ENCODE results near the gene SLC22A3.
"Not testable (repeated sequence)": the region's sequence is repeated elsewhere in the genome, so short reads cannot be mapped to it uniquely, and the experiment has no call there.

The SLC22A3 gene

DNA sequence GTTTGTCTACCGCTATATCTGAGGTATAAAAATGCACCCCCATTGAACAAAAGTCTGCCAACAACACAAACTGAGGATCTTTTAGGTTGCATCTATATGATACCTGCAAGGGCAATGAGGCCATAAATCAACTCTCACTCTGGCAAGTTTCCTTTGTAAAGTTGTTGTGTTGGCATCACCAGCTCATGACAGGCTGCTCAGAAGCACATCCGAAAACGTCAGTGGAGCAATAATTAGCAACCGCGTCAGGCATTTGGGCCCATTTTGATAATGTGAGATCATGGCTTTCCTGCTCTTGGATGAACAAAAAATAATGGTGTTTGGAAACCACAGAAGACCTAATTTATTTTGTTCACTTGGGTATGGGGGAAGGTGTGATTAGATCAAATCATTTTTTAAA, 12.0 kb upstream of the SLC22A3 start:
- no peak for DNase-seq

DNA sequence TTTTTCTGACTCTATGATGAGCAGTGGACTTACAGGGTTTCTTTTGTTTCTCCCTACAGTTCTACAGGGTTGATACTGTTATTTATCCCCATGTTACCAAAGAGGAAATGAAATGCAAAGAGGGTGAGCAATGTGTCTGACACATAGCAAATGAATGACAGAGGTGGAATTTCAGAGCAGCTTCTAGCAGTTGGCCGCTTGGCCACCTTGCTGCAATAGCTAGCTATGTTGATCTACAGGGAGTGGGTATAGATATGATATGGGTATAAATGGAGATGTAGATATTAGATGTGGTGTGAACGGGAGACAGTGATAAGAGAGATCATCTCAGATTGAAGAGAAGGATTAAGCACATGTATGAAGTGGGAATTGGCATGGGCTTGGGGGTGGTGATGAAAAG, 10.9 kb upstream of the SLC22A3 start:
- DNase-seq, result no peak

DNA sequence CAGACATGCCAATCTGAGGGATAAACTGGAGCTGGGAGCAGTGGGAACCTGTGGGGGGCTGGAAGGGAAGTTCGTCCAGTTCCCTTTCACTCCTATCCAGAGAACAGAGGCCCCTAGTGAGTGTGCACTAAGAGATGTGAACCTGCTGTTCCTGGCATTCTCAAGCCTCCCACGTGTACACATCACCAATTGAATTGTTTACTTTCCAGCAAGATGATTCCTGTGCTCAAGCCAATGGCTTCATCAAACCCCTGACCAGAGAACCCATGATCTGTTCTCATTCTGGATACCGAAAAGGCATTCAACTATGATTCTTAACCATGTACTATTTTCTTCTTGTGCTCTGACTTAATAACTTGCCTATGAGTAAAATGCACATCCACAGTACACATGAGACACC, 10.2 kb upstream of the SLC22A3 start:
- no peak for DNase-seq

DNA sequence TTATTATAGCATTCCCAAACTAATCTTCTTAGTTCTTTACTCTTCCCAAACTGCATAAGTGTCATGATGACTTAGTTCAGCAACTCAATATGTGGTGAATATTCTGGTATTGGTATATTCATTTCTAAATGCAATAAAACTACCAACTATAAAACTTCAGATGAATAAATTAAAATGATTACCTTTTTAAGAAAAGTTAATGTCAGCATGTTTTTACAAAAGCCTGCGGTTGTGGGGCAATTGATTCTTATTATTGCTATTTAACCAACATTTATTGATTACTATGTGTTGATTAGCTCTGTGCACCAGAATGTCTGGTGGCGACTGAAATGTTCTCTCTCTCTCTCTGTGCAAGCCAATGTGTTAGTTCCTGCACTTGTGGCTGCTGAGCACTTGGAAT, 5.0 kb upstream of the SLC22A3 start:
- DNase-seq, result no peak

DNA sequence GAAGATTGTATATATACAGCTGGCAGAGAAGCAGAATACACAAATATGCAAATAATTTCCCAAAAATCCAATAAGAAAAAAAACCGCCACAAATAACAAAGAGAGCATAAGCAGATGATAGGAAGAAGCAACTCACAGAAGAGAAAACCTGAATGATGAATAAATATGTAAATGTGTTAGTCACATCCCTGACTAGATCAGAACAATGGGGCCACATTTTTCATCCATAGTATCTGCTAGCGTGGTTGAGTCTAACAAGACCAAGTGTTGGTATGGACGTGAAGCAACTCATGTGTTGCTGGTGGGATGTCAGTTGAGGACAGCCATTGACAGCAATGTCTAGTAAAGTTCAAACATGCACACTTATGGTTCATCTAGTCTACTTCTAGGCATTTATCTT, 3.9 kb upstream of the SLC22A3 start:
- no peak for DNase-seq

- DNase-seq, result no peak
Observed at GRCh38 chr6:160347259-160348222, 637 bp upstream of the SLC22A3 start.

DNA sequence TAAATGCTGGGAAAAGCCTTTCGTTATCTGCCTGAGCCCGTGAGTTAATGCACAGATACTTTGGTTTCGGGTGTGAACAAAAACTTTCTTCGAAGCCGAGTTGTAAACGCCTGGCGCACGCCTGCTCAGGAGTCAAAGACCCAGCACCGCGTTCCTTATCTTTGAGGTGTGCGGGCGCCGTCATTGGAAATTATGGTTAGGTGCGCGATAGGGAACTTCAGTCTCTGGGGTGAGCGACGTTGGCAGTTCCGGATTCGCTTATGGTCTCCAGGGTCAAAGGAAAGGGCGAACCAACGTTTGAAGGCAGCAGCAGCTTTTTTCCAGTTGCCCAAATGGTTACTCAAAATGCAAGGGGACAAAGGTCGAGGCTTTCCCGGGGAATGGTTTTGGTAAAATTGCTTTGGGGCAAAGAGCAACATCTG, 853 bp downstream of the SLC22A3 start:
- no peak for DNase-seq

DNA sequence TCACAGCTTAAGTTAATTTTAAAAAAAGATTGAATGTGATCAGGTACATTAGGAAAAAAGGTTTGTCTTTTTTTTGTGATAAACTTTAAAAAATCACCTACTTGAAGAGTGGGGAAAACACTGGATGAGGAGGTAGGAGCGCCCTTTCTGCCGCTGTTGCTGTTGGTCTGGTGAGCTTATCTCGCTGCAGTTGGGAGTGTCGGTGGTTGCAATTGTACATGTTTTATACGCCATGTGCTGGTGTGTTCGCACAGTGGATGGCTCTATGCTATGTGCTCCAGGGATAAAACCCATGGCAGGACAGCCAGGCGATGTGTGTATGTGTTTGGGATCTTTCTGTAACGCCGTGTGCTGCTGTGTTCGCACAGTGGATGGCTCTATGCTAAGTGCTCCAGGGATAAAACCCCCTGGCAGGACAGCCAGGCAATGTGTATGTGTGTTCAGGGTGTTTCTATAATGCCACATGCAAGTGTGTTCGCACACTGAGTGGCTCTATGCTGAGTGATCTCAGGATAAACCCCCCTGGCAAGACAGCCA, 1.7 kb downstream of the SLC22A3 start:
- DNase-seq, result no peak

DNA sequence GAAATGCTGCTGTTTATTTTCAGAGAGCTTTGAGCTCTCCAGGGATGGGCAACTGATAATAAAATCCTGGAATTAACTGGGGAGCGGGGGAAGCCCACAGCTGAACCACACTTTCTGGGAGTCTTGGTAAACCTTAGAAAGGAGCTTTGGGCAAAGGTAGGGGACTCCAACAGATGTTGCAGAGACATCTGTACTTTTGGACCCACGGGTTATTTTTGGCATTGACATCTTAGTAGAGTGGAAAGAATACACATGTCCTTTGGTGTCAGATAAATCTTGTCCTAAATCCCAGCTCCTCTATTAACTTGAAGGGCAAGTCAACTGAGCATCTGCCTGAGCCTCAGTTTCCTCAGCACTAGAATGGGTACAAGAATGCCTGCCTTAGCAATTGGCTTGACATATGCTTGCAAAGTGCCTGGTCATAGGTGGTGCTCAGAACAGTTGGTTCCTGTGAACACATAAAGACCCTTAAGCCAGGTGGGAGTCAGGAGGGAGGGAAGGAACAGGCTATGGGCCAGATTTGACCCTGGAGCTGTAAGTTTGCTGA, 5.8 kb downstream of the SLC22A3 start:
- DNase-seq, result no peak

DNA sequence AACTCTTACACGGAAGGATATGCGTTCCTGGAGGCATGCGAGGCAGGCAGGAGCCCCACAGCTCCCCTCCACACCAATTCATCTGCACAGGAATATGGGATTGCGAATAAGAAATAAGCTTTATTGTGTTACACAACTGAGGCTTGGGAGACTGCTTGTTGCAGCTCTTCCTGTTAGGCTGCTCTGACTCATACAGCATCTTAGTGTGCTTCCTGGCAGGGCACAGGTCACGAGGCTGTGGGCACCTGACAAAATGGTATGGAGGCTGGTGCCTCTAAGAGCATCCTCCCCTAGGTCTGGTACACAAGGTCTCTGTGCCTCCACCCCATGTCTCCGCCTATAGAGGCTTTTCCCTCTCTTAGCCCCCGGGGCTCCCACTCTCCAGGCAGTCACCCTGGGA, 6.8 kb downstream of the SLC22A3 start:
- DNase-seq, result no peak

- no peak for DNase-seq
Observed at GRCh38 chr6:160356074-160356744, 8.0 kb downstream of the SLC22A3 start.

GRCh38 chr6:160357088-160357487, 8.9 kb downstream of the SLC22A3 start:
- no peak for DNase-seq

DNA sequence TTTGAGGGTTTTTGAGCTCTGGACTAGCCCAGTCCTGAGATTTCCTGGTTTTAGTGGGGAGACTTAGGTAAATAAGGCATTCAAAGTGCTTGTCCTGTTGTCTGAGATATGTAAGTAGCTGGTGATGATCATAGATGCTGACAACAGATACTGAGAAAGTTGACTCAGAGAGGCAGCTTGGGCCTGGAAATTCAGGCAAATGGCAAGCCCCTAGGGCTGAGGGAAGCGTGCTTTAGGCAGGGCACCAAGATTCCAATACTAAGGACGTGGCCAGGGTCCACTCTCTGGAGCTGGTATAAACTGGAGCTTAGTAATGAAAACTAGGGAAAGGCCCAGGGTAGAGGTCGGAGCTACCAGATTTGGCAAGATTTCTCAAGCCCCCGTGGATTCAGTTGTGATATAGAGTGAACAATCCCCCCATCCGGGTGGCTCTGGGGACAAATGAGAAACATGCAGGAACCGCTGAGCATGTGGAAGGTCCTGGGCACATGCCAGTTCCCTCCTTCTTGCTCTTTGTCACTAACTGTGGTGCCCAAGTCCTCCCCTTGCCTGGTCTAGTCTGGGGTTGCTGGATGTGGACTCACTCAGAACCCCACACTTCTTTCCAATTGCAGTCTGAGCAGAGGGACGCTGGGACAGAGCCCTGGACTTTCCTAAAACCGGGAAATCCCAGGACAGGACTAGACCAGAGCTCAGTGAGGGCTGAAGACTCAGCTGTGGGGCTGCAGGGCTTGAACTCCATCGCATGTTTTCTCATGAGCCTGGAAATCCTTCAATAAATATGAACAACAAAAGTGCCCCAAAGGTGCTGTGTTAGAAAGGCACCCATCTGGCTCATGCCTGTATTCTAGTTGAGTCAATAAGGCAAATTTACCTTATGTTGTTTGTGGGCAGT, 10.3 kb downstream of the SLC22A3 start:
- DNase-seq, result no peak

DNA sequence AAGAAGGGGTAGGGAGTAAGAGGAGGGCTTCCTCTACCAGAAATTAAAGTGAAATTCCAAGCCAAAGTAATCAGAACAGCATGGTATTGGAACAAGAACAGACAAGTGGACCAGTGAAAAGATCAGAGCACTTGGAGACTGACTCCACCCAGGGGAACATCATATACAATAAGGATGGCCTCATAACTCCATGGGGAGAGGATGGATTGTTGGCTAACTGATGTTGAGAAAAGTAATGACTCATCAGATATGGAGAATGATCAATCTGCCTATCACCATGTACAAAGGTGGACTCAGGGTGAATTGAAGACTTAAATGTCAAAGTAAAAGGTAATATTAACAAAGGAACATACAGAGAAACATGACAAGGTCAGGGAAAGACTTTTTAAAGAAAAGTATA, 12.8 kb downstream of the SLC22A3 start:
- DNase-seq, result no peak

DNA sequence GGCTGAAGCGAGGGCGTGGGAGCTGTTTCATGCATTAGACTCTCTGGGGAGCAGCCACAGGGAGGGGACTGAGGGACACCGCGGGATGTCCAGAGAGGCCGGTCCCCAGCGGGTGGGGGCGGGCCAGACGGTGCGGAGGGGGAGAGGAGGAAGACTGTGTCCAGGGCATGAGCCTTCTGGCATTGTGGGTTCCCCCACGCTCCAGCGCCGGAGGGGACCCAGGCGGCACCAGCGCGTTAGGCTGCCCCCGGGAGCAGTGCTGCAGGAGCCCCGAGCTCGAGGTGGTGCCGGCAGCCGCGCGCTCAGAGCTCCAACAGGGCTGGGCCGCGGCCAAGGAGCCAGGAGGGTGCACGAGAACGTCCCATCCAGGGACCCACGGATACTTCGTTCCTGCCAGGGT, 14.4 kb downstream of the SLC22A3 start:
- DNase-seq, result no peak

DNA sequence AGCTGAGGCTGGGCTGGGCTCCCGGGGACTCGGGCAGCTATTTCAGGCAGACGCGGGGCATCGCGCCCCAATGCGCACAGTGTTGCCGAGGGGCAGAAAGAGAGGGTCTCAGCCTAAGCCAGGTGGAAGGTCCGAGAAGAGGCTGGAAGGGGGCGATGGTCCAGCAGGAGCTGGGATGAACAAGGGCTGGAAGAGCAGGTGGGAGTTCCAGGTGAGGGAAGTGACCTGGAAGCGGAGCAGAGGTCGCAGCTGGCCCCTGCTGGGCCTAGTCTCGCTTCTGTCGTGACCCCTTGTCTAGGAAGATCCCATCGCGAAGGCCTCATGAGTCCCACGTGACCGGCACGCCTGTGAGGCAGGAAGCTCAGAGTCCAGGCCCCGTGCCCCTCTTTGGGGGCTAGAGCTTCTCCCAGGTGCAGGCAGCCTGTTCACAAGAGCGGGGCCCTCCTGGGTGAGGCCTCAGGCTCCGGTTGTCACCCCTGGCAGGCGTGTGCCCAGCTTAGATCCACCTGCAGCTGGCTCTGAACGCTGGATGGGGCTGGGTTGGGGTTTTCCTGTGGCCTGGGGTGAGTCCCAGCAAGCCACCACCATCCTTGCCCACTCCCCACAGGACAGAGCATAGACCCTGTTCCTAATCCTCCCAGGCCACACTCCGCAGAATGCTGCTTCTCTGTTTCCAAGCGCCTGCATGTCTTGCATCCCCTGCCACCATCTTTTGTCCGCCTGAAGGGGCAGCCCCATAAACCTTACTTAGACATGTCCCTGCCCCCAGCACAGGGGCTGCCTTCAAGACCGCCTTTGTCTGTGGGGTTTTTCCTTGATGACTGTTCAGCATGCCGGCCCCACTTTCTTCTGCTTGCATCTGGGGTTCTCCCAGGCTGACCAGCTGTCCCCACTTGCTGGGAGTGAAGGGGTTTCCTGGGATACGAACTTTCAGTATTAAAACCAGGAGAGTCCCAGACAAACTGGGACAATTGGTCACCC, 15.1 kb downstream of the SLC22A3 start:
- no peak for DNase-seq

GRCh38 chr6:160365117-160365516, 16.9 kb downstream of the SLC22A3 start:
- DNase-seq, result no peak

- no peak for DNase-seq
Observed at GRCh38 chr6:160367798-160368547, 19.8 kb downstream of the SLC22A3 start.

DNA sequence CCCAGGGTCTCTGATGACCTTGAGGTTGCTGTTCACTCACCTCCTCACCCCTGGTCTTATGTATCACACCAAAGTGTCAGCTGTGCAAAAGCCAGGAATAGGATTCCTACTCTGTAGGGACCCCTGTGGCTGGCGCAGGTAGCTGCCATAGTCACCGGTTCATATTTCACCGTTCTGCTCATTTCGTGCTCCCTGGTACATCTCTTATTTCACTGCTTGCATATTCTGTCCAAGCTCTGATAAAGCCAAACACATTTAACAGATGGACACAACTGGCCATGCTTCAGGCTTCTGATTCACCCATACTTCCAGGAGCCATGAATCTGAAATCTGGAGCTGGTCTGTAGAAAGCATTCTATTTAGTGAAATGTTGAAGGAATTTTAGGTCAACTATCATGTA, 20.5 kb downstream of the SLC22A3 start:
- no peak for DNase-seq

- not testable (repeated sequence) for DNase-seq
Observed at GRCh38 chr6:160373601-160374000, 25.4 kb downstream of the SLC22A3 start.

Data from activated gamma-delta T cell (primary cell).